H9 (cell line): ENCODE results near the gene THRB. TPM values are rescaled to one million over a fixed set of nuclear protein-coding genes. Genes with fewer than 3 reads are reported as not detected.
A peak's percentile ranks its signal among the peaks of the same experiment; 100 is the strongest.

ENCODE experiments used
- DNase-seq: peaks from one replicate; pipeline ENCODE4 v3.0.0-alpha.2; 2017
- H2AFZ ChIP-seq: one replicate; pipeline ENCODE4 v1.6.1; 2013; ENCODE audit warnings: mild to moderate bottlenecking, low read length, control low read depth, moderate library complexity
- H2AK5ac ChIP-seq: 2 replicates; pipeline ENCODE4 v1.6.1; 2013; ENCODE audit warnings: low read length, control low read depth, mixed read lengths; ENCODE audit not compliant: insufficient read length
- H2BK120ac ChIP-seq: one replicate; pipeline ENCODE4 v1.6.1; 2013; ENCODE audit warnings: low read depth, mild to moderate bottlenecking, low read length, control low read depth, inconsistent platforms; ENCODE audit not compliant: poor library complexity, severe bottlenecking
- H2BK12ac ChIP-seq: 2 replicates; pipeline ENCODE4 v1.6.1; 2013; ENCODE audit warnings: low read length, control low read depth, mixed read lengths, low read depth; ENCODE audit not compliant: insufficient read length
- H2BK15ac ChIP-seq: 2 replicates; pipeline ENCODE4 v1.6.1; 2013; ENCODE audit warnings: low read depth, low read length, control low read depth
- H2BK20ac ChIP-seq: one replicate; pipeline ENCODE4 v1.6.1; 2013; ENCODE audit warnings: low read depth, mild to moderate bottlenecking, low read length, control low read depth, inconsistent platforms; ENCODE audit not compliant: poor library complexity, severe bottlenecking
- H2BK5ac ChIP-seq: 2 replicates; pipeline ENCODE4 v1.6.1; 2013; ENCODE audit warnings: low read length, control low read depth, mixed read lengths; ENCODE audit not compliant: insufficient read length
- H3K14ac ChIP-seq: 2 replicates; pipeline ENCODE4 v1.6.1; 2013; ENCODE audit warnings: low read length, control low read depth; ENCODE audit not compliant: insufficient read depth
- H3K18ac ChIP-seq: 2 replicates; pipeline ENCODE4 v1.6.1; 2013; ENCODE audit warnings: low read depth, mild to moderate bottlenecking, mixed read lengths, low read length, control low read depth; ENCODE audit not compliant: insufficient read length
- H3K23ac ChIP-seq: 2 replicates; pipeline ENCODE4 v1.6.1; 2013; ENCODE audit warnings: low read length, control low read depth, mixed read lengths, low read depth; ENCODE audit not compliant: insufficient read length
- H3K23me2 ChIP-seq: 2 replicates; pipeline ENCODE4 v1.6.1; 2013; ENCODE audit warnings: low read depth, mild to moderate bottlenecking, mixed read lengths, low read length, control low read depth; ENCODE audit not compliant: insufficient read length, poor library complexity, severe bottlenecking
- H3K27ac ChIP-seq: 2 replicates; pipeline ENCODE4 v1.5.1; 2013; ENCODE audit warnings: low read length, control low read depth, mixed read lengths, low read depth; ENCODE audit not compliant: insufficient read length
- H3K27me3 ChIP-seq: 2 replicates; pipeline ENCODE4 v1.6.1; 2013; ENCODE audit warnings: low read length, control low read depth, inconsistent platforms; ENCODE audit not compliant: insufficient read depth
- H3K4ac ChIP-seq: 2 replicates; pipeline ENCODE4 v1.6.1; 2013; ENCODE audit warnings: low read depth, mild to moderate bottlenecking, control low read depth, inconsistent platforms, low read length, moderate library complexity
- H3K4me1 ChIP-seq: 2 replicates; pipeline ENCODE4 v1.6.1; 2013; ENCODE audit warnings: low read length, control low read depth, inconsistent platforms; ENCODE audit not compliant: insufficient read depth
- H3K4me2 ChIP-seq: 2 replicates; pipeline ENCODE4 v1.6.1; 2013; ENCODE audit warnings: low read length, control low read depth, mixed read lengths; ENCODE audit not compliant: insufficient read length, insufficient read depth
- H3K56ac ChIP-seq: 2 replicates; pipeline ENCODE4 v1.6.1; 2013; ENCODE audit warnings: low read depth, mild to moderate bottlenecking, mixed read lengths, low read length, control low read depth; ENCODE audit not compliant: insufficient read length
- H3K79me1 ChIP-seq: 2 replicates; pipeline ENCODE4 v1.6.1; 2013; ENCODE audit warnings: low read depth, mild to moderate bottlenecking, moderate library complexity, low read length, control low read depth, inconsistent platforms; ENCODE audit not compliant: insufficient read depth, poor library complexity, severe bottlenecking
- H3K79me2 ChIP-seq: 2 replicates; pipeline ENCODE4 v1.6.1; 2013; ENCODE audit warnings: low read length, control low read depth, inconsistent platforms; ENCODE audit not compliant: insufficient read depth
- H3K9ac ChIP-seq: 2 replicates; pipeline ENCODE4 v1.6.1; 2013; ENCODE audit warnings: low read length, control low read depth, mixed read lengths; ENCODE audit not compliant: insufficient read length; ENCODE audit errors: extremely low read depth
- H3K9me3 ChIP-seq: one replicate; pipeline ENCODE4 v1.6.1; 2013; ENCODE audit warnings: low read depth, low read length, inconsistent platforms; ENCODE audit not compliant: control insufficient read depth
- H3T11ph ChIP-seq: one replicate; pipeline ENCODE4 v1.6.1; 2013; ENCODE audit warnings: mild to moderate bottlenecking, low read length, control low read depth, inconsistent platforms
- H4K20me1 ChIP-seq: one replicate; pipeline ENCODE4 v1.6.1; 2013; ENCODE audit not compliant: control insufficient read depth, insufficient read length, insufficient read depth
- H4K5ac ChIP-seq: 2 replicates; pipeline ENCODE4 v1.6.1; 2013; ENCODE audit warnings: low read depth, mild to moderate bottlenecking, mixed read lengths, low read length, control low read depth; ENCODE audit not compliant: insufficient read length
- H4K8ac ChIP-seq: replicated peaks from 2 replicates; pipeline ENCODE4 v1.6.1; 2013; ENCODE audit warnings: low read length, control low read depth, mixed read lengths, low read depth; ENCODE audit not compliant: insufficient read length
- H4K91ac ChIP-seq: 2 replicates; pipeline ENCODE4 v1.6.1; 2013; ENCODE audit warnings: low read depth, mild to moderate bottlenecking, moderate library complexity, mixed read lengths, low read length, control low read depth; ENCODE audit not compliant: insufficient read length
- H3K27ac Mint-ChIP-seq, 3 experiments: 2 replicates in 2 of 3; 3 replicates in 1 of 3; pipeline ENCODE4 v1.8.0; 2020 to 2021; ENCODE audit warnings: mixed read lengths in 3 of 3, mild to moderate bottlenecking in 1 of 3, moderate library complexity in 1 of 3
- H3K27me3 Mint-ChIP-seq: 2 replicates; pipeline ENCODE4 v1.8.0; 2021; ENCODE audit warnings: low read depth, mild to moderate bottlenecking, moderate library complexity, mixed read lengths
- H3K36me3 Mint-ChIP-seq, 3 experiments: 2 replicates in 2 of 3; 3 replicates in 1 of 3; pipeline ENCODE4 v1.8.0; 2020 to 2021; ENCODE audit warnings: low read depth in 3 of 3, mixed read lengths in 3 of 3; ENCODE audit not compliant: insufficient read depth in 1 of 3
- H3K4me1 Mint-ChIP-seq, 2 experiments: 2 replicates each; pipeline ENCODE4 v1.8.0; 2020; ENCODE audit warnings: mixed read lengths in 2 of 2
- H3K4me3 Mint-ChIP-seq, 2 experiments: 2 replicates in 1 of 2; 3 replicates in 1 of 2; pipeline ENCODE4 v1.8.0; 2020 to 2021; ENCODE audit warnings: mild to moderate bottlenecking in 2 of 2, mixed read lengths in 2 of 2, moderate library complexity in 1 of 2
- H3K9me3 Mint-ChIP-seq, 2 experiments: 2 replicates in 1 of 2; 3 replicates in 1 of 2; pipeline ENCODE4 v1.8.0; 2020; ENCODE audit warnings: mild to moderate bottlenecking in 2 of 2, mixed read lengths in 2 of 2, moderate library complexity in 1 of 2
- WGBS: extraction: QIAGEN DNeasy Blood & Tissue Kit; methylation state at CpG from one replicate; pipeline ENCODE4 v1.1.7; 2013; ENCODE audit warnings: missing lambda C conversion rate, low lambda C conversion rate, mixed read lengths; ENCODE audit not compliant: insufficient read length; ENCODE audit errors: extremely low coverage; 5-methylcytosine and 5-hydroxymethylcytosine counted together
- total RNA-seq: library from RNA; stranded (reverse); gene quantifications from 2 replicates; pipeline ENCODE4 v1.2.1, GENCODE V29; 2021
- TF ChIP-seq, protein P1 (sequence below): fragments of 200-600 bp; sonication (generic); conservative IDR thresholded peaks from 3 replicates; pipeline ENCODE4 v1.8.0; 2021; ENCODE audit warnings: antibody characterized with exemption, mild to moderate bottlenecking

THRB gene
- total RNA-seq, 1 experiment from 2014 or later, result 8.6 TPM

GRCh38 chr3:24197809-24198208, 296.8 kb downstream of the THRB start:
- no peak overlapping the region for H3K4me3 Mint-ChIP-seq
- H3K18ac ChIP-seq, result no peak overlapping the region
- H3K79me2 ChIP-seq, result no peaks in the 10 kb centered on the region
- H3K4me2 ChIP-seq, result no peak overlapping the region
- no peak overlapping the region for H4K8ac ChIP-seq
- no peak overlapping the region for H2BK15ac ChIP-seq
- H3K9ac ChIP-seq, result no peak overlapping the region
- H2AK5ac ChIP-seq, result no peak overlapping the region
- H2AFZ ChIP-seq, result no peak overlapping the region
- no peaks in the 10 kb centered on the region for H3K23me2 ChIP-seq
- no peak overlapping the region for H3K27ac Mint-ChIP-seq
- H3K36me3 Mint-ChIP-seq, result peaks cover 0 to 11% (median 0%) of the 10 kb centered on the region in 3 experiments; a peak in 2 of 7 replicates
- no peak overlapping the region for H3K56ac ChIP-seq
- no peaks in the 10 kb centered on the region for H3K9me3 ChIP-seq
- no peak overlapping the region for H2BK20ac ChIP-seq
- no peak overlapping the region for H2BK12ac ChIP-seq
- no peaks in the 10 kb centered on the region for H4K20me1 ChIP-seq
- H3K79me1 ChIP-seq, result no peaks in the 10 kb centered on the region
- TF ChIP-seq, protein P1, sequence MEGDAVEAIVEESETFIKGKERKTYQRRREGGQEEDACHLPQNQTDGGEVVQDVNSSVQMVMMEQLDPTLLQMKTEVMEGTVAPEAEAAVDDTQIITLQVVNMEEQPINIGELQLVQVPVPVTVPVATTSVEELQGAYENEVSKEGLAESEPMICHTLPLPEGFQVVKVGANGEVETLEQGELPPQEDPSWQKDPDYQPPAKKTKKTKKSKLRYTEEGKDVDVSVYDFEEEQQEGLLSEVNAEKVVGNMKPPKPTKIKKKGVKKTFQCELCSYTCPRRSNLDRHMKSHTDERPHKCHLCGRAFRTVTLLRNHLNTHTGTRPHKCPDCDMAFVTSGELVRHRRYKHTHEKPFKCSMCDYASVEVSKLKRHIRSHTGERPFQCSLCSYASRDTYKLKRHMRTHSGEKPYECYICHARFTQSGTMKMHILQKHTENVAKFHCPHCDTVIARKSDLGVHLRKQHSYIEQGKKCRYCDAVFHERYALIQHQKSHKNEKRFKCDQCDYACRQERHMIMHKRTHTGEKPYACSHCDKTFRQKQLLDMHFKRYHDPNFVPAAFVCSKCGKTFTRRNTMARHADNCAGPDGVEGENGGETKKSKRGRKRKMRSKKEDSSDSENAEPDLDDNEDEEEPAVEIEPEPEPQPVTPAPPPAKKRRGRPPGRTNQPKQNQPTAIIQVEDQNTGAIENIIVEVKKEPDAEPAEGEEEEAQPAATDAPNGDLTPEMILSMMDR, result peak; percentile 58
- H3T11ph ChIP-seq, result no peak overlapping the region
- no peaks in the 10 kb centered on the region for H3K27me3 Mint-ChIP-seq
- no peak overlapping the region for H3K27ac ChIP-seq
- no peak overlapping the region for H3K4ac ChIP-seq
- no peak overlapping the region for H3K23ac ChIP-seq
- H3K9me3 Mint-ChIP-seq, result peaks cover 8 to 9% of the 10 kb centered on the region in 2 experiments; a peak in 4 of 5 replicates
- peaks cover 0 to 2% of the 10 kb centered on the region in 2 experiments; a peak in 3 of 4 replicates for H3K4me1 Mint-ChIP-seq
- no peak overlapping the region for H4K91ac ChIP-seq
- H3K4me1 ChIP-seq, result no peaks in the 10 kb centered on the region
- H3K27me3 ChIP-seq, result no peaks in the 10 kb centered on the region
- no peak overlapping the region for H3K14ac ChIP-seq
- H4K5ac ChIP-seq, result no peak overlapping the region
- no peak overlapping the region for H2BK120ac ChIP-seq
- H2BK5ac ChIP-seq, result no peak overlapping the region
- peak; percentile 67 for DNase-seq
- WGBS, result no CpG with 5 or more reads among the region's 5 CpGs
